Renal cortex interstitium (tissue), 11 donors: ENCODE data around the gene SHROOM3. TPM values are rescaled to one million over a fixed set of nuclear protein-coding genes. Genes with fewer than 3 reads are reported as not detected.

Experiments
- DNase-seq, 11 donors: peaks; one replicate each; pipeline ENCODE4 v3.0.0-alpha.2; 2013; ENCODE audit warnings: low read depth in 9 of 11, low spot score in 4 of 11; ENCODE audit errors: extremely low read depth in 1 of 11
- polyA plus RNA-seq, 3 donors: library from polyadenylated mRNA; unstranded; fragments of 120-200 nt; gene quantifications; one replicate each; pipeline ENCODE4 v1.2.1, GENCODE V29; 2013; ENCODE audit not compliant: insufficient read length in 3 of 3

Gene SHROOM3
- polyA plus RNA-seq, 3 donors, result 33.4 to 42.4 (median 38.0) TPM

DNA sequence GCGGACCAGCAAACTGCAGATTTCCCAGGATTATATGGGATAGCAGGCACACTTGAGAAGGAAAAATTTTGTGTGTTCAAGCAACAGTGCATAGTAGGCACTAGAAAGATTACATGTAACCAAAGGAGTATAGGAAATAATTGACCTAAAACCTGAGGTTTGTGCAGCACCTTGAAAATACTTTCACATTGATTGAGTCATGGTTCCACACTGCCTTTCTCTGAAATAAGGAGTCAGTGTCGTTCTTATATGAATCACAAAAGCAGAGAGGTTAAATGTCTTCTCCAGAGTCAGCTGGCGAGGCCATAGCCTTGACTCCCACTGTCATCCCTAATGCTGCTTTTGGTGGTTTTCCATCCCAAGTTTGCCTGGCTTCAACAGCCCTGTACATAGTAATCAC, 324.0 kb downstream of the SHROOM3 start:
- DNase-seq, result no peak

DNA sequence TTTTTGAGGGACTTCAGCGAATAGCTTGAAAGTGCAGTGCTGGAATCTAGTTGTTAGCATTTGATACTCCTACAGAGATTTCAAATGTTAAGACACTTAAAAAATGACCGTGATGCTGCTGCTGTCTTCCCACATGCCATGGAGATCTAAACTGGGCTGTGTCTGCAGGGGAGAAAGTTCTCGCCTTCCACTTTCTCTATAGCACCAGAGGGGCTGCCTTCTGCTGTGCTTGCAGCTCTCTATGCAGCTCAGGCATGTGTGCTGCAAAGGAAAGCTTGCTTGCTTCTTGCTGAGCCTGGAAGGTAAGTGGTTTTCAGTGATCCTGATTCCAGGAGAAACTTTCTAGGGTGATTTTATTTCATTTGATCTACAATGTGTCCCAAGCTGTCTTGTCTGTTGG, 325.2 kb downstream of the SHROOM3 start:
- no peak for DNase-seq

DNA sequence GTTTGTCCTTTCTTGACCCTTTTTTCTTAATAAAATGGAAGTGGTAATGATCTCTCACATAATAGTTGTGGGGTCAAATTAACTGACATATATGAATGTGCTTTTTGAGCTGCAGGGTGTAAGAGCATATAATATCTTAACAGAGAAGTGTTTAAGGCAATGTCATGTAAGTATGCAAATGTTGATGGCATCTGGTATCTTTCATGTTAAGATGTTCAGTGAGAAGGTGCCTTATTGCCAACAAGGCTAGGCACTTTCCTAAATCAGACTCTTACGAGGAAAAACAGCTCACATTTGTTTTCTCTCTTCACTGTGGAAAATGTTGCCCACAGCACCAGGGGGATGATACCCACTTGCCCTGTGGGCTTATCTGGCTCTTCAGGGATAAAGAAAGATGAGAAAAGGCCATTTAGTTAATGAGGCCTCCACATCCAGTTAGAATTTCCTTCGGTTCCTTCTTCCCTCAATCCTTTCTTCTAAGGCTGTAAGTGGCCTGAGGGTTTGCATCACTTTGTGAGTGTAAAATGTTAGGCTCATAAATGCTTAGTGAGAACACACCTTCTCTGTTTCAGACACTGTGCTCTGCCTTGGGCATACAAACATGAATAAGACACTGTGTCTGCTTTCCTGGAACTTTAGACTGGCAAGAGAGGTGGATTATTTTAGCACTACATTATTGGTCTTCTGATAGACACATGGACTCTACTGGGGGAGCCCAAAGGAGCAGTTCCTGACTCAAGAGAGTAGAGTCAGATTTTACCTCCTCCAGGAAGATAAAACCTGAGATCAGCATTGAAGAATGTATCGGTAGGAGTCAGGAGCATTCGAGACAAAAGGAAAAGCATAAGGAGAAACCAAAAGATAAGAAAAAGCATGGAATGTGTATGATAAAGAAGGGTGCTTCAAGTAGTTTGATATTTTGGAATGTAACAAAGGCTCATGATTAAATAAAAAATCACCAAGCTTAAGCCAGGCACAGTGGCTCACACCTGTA, 327.4 kb downstream of the SHROOM3 start:
- DNase-seq, result no peak

DNA sequence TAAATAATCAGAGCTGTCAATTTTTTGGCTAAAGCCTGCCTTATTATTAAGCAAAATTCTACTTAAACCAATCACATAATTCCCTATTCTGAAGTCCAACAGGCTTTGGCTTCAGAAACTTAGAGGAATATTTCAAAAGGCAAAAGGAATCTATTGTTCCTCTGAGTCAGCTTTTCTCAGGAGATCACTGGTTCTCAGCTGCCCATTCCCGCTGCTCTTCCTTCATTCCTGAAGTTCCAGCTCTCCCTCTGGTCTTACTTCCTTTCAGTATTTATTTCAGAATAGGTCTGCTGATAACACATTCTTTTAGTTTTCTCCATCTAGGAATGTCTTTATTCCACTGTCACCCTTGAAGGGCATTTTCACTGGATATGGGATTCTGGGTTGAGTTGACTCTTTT, 329.2 kb downstream of the SHROOM3 start:
- no peak for DNase-seq

DNA sequence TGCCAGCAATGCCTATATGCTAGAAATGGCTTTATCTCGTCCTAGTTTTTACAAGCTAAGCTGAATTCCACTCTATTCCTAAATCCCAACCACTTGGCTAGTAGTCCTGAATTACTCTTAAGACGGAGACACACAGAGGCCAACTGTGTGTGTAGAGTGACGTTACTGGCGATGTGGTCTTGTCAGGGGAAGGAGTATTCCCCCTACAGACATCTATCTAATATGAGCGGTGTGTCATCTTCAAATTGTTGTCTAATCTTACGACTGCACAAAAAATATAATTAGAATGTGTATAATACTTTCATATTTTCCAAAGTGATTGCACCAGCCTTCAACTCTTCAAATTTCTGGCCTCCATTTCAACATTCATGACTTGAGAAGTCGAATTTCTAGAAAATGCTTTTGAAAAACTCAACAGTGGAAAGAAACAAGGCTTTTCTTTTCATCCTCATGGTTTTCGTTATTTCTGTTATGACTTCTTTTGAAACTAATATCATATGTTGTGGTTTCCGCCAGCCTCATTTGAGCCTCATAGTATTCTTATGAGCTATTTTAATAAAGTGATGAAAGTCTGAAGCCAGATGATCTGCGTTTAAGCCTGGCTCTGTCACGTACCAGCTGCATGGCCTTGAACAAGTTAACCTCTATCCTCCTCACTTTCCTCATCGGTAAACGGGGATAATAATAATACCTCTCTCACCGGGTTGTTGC, 330.6 kb downstream of the SHROOM3 start:
- DNase-seq, result no peak

DNA sequence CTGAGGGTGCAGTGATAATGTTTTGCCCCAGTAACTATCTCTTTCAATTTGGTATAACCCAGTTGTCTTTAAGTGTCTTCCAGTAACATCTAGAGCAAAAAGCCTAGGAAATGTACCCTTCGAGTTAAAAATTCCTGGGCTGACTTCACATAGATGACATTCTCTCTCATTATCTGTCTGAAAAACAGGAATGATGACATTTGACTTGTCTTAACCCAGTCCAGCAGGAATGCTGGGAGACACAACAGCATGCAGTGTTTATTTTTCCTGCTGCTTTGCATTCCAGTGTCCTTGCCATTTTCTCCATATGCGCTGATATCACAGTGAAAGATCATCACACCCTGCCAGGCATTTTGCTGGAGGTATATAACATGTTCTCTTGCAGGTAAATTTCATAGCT, 333.0 kb downstream of the SHROOM3 start:
- DNase-seq, result no peak

DNA sequence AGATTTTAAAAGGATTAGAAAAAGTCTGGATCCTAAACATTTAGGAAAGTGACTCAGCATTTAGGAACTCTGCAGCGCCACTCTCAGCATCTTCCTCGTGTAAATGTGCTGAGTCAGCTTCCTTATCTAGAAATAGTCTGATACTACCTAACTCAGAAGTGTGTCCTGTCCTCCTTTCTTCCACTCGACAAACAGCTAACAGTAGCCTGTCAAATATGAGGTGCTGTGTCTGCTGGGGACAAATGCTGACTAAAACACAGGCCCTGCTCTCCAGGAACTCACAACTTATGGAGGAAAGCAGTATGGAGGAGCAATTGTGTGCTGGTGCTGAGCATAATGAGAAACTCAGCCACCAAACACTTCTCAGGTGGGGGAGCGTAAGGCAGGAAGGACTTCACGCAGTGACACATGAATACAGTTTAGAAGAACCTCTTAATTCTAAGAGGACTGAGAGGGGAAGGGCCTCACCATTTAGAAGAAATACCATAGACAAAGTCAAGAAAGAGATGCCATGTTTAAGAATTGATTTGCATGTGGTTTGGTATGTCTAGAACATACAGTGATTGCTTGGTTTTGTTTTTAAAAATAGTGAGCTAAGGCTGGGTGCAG, 337.6 kb downstream of the SHROOM3 start:
- DNase-seq, result no peak

DNA sequence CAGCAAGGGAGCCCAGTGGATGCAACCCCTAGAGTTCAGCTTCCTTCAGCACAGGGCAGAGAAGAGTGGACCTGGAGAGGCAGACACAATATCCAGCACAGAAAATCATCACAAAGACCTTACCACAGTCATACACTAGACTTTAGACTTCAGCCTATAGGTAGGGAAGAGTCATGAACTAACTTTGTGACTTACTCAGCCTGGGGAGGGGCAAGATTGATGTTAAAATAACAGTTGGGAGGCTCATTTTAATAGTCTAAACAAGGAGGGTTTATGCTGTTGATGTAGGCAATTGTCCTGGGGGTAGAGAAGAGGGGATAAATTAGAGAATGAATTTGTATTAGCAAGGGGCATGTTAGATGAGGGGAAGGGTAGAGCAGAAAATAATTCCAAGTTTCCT, 338.7 kb downstream of the SHROOM3 start:
- DNase-seq, result no peak

DNA sequence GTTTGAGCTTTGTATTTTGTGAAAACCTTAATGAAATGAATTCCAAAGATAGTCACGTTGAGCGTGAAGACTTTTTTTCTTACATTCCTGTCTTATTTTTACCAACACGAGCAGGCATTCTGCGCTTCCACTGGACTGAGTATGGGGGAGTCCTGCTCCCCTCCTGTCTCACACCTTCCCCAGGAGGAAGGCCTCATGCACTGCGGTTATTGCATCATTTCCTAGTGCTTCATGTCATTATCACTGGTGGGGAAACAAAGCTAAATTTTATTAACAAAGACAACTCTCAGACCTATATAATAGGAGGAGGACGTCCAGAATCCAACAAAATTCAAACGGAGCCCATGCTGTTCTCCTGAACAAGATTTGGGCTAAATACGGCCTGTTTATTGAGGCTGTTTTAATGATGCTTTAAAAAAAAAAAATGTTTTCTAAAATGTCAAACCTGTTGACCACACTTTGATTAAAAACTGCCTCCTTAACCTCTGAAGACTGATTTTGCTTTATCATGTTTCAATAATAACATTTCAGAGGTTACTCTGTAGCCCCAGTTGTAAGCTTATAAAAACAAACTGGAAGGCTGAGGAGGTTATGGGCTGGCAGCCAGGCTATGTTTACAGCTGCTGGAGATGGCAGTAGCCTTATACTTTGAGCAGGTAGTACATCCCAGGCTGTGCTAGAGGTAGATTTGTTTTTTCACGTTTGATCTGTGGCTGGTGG, 344.9 kb downstream of the SHROOM3 start:
- peak in 2 of 11 donors; percentile 27 to 43 for DNase-seq

DNA sequence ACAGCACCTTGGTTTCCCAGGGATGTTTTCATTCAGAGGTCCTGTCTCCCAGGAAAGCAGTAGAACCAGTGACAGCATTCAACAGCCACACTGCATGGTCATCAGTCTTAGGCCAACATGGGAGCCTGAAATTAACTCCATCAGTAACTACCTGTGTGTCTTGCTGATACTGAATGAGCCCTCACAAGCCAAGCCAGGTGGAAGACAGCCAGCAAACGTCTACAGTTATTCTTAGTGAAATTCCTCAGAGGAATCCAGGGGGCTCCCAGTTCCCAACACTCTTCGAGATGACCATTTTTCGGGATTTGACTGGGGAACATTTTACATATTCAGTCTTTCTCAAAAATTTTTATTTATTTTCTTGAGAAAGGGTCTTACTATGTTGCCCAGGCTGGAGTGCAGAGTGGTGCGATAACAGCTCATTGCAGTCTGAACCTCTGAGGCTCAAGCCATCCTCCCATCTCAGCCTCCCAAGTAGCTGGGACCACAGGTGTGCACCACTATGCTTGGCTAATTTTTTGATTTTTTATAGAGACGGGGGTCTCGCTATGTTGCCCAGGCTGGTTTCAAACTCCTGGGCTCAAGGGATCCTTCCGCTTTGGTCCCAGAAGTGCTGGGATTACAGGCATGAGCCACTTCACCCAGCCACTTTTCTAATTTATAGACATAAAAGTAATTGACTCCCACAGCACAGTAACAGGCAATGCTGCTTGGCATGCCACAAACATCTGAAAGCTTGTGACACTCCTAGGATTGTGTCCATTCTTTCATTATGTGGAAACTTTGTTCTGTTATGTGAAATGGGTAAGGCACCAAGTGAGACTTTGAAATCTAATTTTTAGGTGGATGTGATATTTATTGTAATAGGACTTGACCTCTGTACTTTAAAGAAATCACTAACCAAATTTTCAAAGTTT, 346.0 kb downstream of the SHROOM3 start:
- DNase-seq, result no peak

DNA sequence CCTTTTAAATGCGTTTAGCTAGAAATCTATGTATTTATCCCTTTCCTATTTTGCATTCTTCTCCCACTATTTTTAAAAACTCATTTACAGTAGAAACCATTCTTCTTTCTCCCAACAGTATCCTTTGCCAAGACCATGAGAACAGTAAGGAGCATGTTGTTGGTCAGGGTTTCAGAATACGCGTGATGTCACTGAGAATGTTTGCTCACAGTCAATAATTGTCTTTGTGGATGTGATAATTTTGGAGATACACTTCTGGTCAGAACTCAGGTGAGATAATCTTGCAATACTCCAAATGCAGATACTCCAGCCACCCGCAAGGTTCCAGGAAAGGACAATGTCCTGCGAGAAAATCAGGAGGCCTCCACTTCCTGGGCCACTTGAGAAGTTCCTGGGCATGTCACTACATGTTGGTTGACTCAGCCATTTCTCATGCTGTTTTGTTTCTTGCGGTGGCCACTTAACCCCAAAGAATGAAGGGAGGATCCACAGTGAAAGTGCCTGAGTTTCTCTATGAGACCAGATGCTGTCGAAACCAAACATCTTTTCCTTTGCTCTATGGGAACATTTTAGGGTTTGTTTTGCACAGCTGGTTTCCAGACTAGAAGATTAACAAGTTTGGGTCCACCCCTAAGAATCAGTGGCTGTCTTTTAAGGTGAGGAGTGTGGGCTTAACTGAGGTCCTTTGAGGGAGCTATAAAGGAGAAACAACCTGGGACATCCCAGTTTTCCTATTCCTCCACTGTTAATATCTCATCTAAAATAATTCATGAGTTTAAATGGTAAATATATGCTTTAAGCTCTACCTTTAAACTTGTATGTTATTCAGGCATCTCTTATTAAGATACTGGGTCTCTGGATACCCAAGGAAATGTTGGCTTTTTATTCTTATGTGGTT, 346.9 kb downstream of the SHROOM3 start:
- DNase-seq, result no peak

DNA sequence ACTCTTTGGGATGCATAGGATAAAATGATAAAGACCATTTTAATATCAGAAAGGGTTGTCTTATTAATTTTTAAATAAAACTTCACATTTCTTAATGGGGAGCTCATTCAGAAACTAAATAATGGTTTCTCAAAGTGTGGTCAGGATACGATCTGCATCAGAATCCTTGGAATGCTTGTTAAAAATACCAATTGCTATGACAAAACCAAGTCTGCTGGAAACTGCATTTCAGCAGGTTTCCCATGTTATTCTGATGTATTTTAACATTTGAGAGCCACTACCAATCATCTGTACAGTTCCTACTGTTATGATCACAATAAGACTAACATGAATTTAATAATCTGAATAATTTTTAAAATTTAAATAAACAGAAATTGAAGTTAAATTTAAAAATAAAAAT, 347.8 kb downstream of the SHROOM3 start:
- DNase-seq, result no peak

DNA sequence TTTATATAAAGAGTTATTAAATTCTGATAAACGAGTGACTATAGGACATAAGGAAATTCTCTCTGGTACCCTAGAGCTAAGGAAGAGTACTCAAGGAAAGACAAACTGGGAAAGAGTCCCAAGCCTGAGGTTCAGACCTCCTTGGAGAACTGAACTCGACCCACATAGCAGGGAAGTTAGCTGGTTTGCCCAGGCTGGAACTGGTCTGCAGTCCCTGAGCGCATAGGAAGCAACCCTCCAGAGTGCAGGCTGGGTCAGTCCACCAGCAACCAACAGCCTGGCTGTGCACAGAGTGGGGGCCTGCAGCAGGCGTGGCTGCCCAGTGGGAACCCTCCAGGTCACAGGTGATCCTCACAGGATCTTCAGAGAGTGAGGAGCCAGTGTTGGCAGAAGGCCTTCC, 348.8 kb downstream of the SHROOM3 start:
- DNase-seq, result no peak

DNA sequence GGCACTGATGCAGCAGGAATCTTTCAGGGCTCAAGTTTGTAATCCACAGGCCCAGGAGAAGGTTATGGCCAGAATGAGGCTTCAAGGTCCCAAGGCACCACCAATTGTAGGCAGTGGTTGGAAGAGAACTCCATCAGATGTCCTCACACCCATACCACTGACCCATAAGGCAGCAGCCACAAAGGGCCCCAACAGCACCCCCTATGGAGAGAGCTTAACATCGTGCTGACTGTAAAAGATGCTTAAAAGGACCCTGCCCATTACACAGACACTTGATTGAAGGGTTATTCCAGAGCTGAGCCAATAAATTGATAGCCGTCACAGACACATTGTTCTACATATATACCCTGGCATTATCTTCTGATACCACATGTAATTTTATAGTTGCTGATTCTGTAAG, 349.2 kb downstream of the SHROOM3 start:
- no peak for DNase-seq

DNA sequence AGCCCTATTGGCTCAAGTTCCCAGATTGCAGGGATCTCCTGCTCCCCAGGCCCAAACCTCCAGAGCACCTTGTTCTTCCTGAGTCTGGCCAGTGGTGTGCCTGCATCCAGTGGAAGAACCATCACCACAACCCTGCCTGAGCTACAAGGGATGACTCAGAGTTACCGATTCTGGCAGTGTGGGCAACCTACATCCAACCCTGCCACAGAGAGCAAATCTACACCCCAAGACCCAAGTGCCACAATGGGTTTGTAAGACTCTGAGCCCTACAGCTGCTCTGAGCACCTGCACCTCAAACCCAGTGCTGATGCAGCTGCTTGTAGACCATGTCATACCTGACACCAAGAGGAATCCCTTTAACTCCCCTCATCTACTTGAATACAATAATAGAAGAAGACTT, 352.9 kb downstream of the SHROOM3 start:
- no peak for DNase-seq

DNA sequence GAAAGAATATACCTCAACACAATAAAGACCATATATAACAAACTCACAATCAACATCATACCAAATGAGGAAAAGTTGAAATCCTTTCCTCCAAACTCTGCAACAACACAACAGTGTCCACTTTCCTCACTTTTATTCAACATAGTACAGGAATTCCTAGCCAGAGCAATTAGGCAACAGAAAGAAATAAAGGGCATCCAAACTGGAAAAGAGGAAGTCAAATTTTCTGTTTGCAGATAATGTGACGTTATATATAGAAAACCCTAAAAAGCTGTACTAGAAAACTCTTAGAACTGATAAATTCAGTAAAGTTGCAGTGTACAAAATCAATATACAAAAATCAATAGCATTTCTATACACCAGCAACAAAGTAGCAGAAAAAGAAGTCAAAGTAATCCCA, 355.3 kb downstream of the SHROOM3 start:
- no peak for DNase-seq

DNA sequence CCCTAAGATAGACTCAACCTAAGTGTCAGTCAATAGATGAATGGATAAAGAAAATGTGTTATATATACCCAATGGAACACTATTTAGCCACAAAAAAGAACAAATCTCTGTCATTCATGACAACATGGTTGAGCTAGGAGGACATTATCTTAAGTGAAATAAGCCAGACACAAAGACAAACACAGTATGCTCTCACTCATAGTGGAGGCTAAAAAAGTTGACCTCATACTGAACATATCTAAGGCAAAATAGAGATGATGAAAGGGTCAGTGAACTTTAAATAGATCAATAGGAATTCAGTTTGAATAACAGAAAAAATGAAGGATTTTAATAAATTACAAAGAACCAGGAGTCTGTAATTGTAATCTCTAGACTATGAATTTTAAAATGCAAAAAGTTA, 356.4 kb downstream of the SHROOM3 start:
- no peak for DNase-seq
